ENCODE measurements around the gene CASK.

CASK gene

GRCh38 chrX:41481264-41482109 lies 441.9 kb downstream of the CASK start:
- Histone ChIP-seq H3K27me3 (ENCODE audit: control insufficient read depth, low read length) (no peaks in the 10 kb centered on the region), H3K4me1 (ENCODE audit: control insufficient read depth, low read length) (no peaks in the 10 kb centered on the region), H4K20me1 (ENCODE audit: control insufficient read depth, insufficient read depth, low read depth, low read length) (no peaks in the 10 kb centered on the region), H3K9me2 (replicated peaks; ENCODE audit: control insufficient read depth, low read length) (no peaks in the 10 kb centered on the region), H3K4me2 (ENCODE audit: low read length) (no peak overlapping the region), H3K9me3 (ENCODE audit: control insufficient read depth, insufficient read depth, low read length) (no peaks in the 10 kb centered on the region), H3K27ac (ENCODE audit: low read depth, low read length) (no peak overlapping the region), H3K79me2 (ENCODE audit: control insufficient read depth, low read length) (no peaks in the 10 kb centered on the region), H3K4me3 (ENCODE audit: low read length) (no peak overlapping the region), H3F3A (ENCODE audit: control insufficient read depth, insufficient read depth) (no peaks in the 10 kb centered on the region), H3K36me3 (ENCODE audit: control insufficient read depth, low read length) (no peaks in the 10 kb centered on the region)
- TF ChIP-seq CTCF (IDR thresholded peaks at IDR 0.05; ENCODE audit: low read depth, low read length, poor library complexity, severe bottlenecking) (peak; percentile 66), EZH2phosphoT487 (IDR thresholded peaks at IDR 0.05; ENCODE audit: borderline replicate concordance, low read length) (no peak)

DNA sequence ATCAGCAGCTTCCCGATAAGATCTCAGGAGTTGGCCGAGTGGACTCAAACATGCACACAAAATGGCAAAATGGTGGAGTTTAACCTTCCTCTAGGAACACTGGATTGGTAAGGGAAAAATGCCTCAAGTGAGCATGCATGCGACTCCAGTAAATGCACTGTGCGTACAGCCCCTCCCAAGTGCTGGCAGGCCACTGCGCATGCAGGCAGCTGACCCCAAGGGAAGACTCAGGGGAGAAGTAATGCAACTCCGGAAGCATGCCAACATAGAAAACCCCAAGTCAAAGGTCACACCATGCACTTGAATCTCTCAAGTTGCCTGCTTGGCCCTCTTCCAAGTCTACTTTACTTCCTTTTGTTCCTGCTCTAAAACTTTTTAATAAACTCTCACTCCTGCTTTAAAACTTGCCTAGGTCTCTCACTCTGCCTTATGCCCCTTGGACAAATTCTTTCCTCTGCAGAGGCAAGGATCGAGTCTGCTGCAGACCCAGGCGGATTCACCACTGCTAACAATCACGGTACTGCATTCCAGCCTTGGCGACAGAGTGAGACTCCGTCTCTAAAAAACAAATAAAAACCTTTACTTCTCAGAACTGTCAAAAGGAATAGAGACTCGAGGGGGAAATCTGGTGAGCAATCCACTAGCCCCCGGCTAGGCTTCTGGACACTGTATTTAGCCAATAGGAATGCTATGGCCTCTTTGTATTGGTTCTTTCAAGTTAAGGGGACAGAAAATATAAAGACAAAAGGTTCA lies 442.7 kb downstream of the CASK start:
- Histone ChIP-seq H3K4me1 (ENCODE audit: control insufficient read depth, low read length) (no peaks in the 10 kb centered on the region), H3K9me2 (replicated peaks; ENCODE audit: control insufficient read depth, low read length) (no peaks in the 10 kb centered on the region), H3K36me3 (ENCODE audit: control insufficient read depth, low read length) (no peaks in the 10 kb centered on the region), H3K4me3 (ENCODE audit: low read length) (no peak overlapping the region), H3K27ac (ENCODE audit: low read depth, low read length) (no peak overlapping the region), H3K4me2 (ENCODE audit: low read length) (no peak overlapping the region), H3K9me3 (ENCODE audit: control insufficient read depth, insufficient read depth, low read length) (no peaks in the 10 kb centered on the region), H3K27me3 (ENCODE audit: control insufficient read depth, low read length) (no peaks in the 10 kb centered on the region), H3K79me2 (ENCODE audit: control insufficient read depth, low read length) (no peaks in the 10 kb centered on the region), H3F3A (ENCODE audit: control insufficient read depth, insufficient read depth) (no peaks in the 10 kb centered on the region), H4K20me1 (ENCODE audit: control insufficient read depth, insufficient read depth, low read depth, low read length) (no peaks in the 10 kb centered on the region)
- no peak for TF ChIP-seq EZH2phosphoT487 (IDR thresholded peaks at IDR 0.05; ENCODE audit: borderline replicate concordance, low read length)
- no peak for TF ChIP-seq CTCF (IDR thresholded peaks at IDR 0.05; ENCODE audit: low read depth, low read length, poor library complexity, severe bottlenecking)

DNA sequence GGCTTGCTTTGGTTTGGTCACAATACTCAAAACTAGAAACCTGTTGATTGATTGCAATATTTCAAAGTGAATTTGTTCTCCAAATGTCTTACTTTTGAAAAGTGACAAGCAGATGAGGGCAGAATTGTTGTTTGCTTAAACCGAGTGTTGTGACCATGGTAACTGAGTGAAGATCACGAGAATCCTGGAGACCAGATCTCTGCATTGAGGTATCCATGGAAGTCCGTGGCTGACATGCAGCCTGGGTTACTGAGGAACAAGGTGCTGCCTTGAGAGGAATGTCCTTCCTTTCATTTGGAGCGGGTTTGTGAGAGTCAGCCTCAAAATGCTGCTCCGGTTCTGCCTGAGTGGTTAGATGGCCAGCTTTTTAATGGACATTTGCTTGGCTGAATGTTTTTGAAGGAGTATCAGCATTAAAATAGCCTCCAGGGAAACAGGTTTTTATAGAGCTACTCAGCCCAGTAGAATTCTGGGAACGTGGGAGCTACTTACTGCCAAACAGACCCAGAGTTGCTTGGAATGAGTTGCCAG lies 444.9 kb downstream of the CASK start:
- no peaks in the 10 kb centered on the region for H3F3A ChIP-seq (ENCODE audit: control insufficient read depth, insufficient read depth)
- H3K4me2 ChIP-seq (ENCODE audit: low read length), result no peak overlapping the region
- H3K4me1 ChIP-seq (ENCODE audit: control insufficient read depth, low read length), result no peaks in the 10 kb centered on the region
- H3K36me3 ChIP-seq (ENCODE audit: control insufficient read depth, low read length), result no peaks in the 10 kb centered on the region
- TF ChIP-seq EZH2phosphoT487 (IDR thresholded peaks at IDR 0.05; ENCODE audit: borderline replicate concordance, low read length) (no peak), CTCF (IDR thresholded peaks at IDR 0.05; ENCODE audit: low read depth, low read length, poor library complexity, severe bottlenecking) (no peak)
- H3K9me2 ChIP-seq (replicated peaks; ENCODE audit: control insufficient read depth, low read length), result no peaks in the 10 kb centered on the region
- no peaks in the 10 kb centered on the region for H3K27me3 ChIP-seq (ENCODE audit: control insufficient read depth, low read length)
- H3K79me2 ChIP-seq (ENCODE audit: control insufficient read depth, low read length), result no peaks in the 10 kb centered on the region
- H3K4me3 ChIP-seq (ENCODE audit: low read length), result no peak overlapping the region
- H4K20me1 ChIP-seq (ENCODE audit: control insufficient read depth, insufficient read depth, low read depth, low read length), result no peaks in the 10 kb centered on the region
- H3K9me3 ChIP-seq (ENCODE audit: control insufficient read depth, insufficient read depth, low read length), result no peaks in the 10 kb centered on the region
- H3K27ac ChIP-seq (ENCODE audit: low read depth, low read length), result no peak overlapping the region
